D721Med (cell line): ENCODE measurements around the gene FANCC.
"Not testable (repeated sequence)": the region's sequence is repeated elsewhere in the genome, so short reads cannot be mapped to it uniquely, and the experiment has no call there.

Experiments used
- DNase-seq: peaks from one replicate; pipeline ENCODE4 v3.0.0; 2011; ENCODE audit warnings: low spot score; ENCODE audit not compliant: insufficient read length
- FAIRE-seq: peaks from 2 replicates; lab custom pipeline; 2011; peaks lifted over from hg19 to GRCh38; lab: Jason Lieb, UNC
- TF ChIP-seq, protein P1 (sequence below): IDR thresholded peaks from 2 replicates; pipeline ENCODE4 v1.5.1; 2012; ENCODE audit warnings: mild to moderate bottlenecking, control low read depth; ENCODE audit not compliant: insufficient read depth; ENCODE audit errors: missing control alignments

FANCC gene

DNA sequence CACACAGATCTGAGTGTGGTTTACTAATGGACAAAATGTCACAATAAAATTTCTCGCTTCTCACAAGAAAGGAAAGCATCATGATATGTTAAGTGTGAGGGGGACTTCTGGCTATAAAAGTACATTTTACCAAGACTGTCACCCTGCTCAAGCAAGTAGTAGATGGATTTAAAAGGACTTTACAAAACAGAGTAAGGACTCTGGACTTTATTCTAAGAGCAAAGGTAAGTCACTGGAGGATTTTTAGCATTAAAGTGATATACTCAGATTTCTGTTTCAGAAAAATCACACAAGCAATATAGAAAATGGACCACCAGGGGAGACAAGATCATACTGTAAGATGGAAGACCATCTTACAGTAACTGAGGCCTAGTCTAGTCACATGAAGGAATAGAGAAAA lies 19.7 kb downstream of the FANCC start:
- FAIRE-seq (no peak), DNase-seq (no peak)

DNA sequence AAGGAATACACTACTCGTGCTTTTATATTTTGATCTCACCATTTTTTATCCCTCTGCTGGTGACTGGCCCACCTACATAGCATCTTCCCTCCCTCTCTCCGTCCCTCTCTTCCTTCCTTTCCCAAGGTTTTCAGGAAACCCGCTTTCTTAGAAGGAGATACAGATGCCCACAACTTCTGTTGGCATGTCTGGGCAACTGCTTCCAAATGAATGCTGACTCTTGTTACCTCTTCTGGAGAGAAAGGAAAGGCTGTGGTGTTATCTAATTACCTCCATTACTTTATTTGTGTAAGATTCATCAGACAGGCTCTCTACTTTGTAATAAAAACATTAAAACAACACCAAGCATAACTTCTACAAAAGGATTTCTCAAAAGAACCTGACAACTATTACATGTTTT lies 20.2 kb downstream of the FANCC start:
- no peak for FAIRE-seq

More for the DNA sequence above, 19.7 kb downstream of the FANCC start:
- TF ChIP-seq, protein P1, sequence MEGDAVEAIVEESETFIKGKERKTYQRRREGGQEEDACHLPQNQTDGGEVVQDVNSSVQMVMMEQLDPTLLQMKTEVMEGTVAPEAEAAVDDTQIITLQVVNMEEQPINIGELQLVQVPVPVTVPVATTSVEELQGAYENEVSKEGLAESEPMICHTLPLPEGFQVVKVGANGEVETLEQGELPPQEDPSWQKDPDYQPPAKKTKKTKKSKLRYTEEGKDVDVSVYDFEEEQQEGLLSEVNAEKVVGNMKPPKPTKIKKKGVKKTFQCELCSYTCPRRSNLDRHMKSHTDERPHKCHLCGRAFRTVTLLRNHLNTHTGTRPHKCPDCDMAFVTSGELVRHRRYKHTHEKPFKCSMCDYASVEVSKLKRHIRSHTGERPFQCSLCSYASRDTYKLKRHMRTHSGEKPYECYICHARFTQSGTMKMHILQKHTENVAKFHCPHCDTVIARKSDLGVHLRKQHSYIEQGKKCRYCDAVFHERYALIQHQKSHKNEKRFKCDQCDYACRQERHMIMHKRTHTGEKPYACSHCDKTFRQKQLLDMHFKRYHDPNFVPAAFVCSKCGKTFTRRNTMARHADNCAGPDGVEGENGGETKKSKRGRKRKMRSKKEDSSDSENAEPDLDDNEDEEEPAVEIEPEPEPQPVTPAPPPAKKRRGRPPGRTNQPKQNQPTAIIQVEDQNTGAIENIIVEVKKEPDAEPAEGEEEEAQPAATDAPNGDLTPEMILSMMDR: no peak

DNA sequence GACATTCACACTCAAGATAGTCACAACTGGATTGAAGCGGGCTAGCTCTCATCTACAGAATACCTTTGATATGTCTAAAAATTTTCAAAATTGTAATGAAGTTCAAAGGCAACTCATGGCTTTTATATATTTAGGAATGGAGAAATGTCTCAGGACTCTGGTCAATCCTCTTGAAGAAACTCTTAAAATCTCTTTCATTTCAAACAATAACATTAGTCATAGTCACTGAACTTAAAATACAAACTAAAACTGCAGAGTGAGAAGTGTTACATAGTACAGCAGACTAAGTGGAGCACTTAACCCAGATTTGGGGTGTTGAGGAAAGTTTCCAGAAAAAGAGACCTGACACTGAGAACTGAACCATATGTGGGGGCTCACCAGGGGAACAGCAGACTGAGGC lies 20.7 kb downstream of the FANCC start:
- FAIRE-seq (no peak), DNase-seq (no peak)

More for the DNA sequence above, 20.2 kb downstream of the FANCC start:
- no peak for DNase-seq
- TF ChIP-seq, protein P1: no peak

DNA sequence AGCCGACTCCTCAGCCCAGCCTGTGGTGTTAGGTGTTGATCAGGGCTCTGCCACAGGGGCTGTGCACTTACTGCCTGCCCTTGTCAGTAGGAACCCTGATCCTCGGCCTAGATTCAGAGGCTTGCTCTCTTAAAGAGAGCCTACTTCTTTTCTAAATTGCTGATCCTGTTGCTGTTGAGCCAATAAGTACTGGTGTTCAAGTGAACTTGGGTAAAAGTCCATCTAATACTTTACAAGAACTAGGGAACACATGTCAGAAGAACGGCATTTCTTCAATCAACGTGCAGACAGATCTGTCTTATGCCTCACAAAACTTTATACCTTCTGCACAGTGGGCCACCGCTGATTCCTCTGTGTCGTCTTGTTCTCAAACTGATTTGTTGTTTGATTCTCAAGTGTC lies 24.2 kb downstream of the FANCC start:
- not testable (repeated sequence) for DNase-seq, FAIRE-seq

More for the DNA sequence above, 20.7 kb downstream of the FANCC start:
- TF ChIP-seq, protein P1: no peak

DNA sequence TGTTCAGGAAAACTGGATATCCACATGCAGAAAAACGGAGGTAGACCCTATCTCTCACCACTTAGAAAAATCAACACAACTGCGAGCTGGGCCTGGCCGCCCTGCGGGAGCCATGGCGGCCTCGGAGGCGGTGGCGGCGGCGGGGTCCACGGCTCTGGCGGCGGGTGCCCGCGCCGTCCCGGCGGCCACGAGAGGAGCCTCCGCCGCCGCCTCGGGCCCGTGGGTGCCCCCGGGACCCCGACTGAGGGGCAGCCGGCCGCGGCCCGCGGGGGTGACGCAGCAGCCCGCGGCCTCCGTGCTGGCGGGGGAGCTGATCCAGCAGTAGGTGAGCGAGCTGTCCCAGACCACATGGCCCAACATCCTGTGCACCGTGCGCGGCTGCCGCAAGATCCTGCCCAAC lies 25.3 kb downstream of the FANCC start:
- TF ChIP-seq, protein P1: no peak
- FAIRE-seq (no peak), DNase-seq (no peak)

DNA sequence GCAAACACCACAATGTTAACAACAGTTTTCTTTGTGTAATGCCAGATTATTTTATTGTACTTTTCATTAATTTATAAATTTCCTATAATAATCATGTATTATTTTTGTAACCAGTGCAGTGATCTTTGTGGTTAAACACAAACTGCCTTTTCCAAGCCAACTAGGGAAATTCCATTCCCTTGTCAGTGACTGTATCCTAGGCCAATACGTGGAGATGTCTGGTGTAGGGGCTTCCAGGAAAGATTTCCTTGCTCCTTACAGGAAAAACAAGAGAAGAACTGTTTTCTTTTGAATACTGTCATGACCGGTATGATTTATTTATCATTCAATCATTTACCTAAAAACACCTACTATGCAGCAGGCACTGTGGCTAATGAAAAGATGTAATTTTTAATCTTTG lies 31.4 kb downstream of the FANCC start:
- FAIRE-seq (no peak), DNase-seq (no peak)

DNA sequence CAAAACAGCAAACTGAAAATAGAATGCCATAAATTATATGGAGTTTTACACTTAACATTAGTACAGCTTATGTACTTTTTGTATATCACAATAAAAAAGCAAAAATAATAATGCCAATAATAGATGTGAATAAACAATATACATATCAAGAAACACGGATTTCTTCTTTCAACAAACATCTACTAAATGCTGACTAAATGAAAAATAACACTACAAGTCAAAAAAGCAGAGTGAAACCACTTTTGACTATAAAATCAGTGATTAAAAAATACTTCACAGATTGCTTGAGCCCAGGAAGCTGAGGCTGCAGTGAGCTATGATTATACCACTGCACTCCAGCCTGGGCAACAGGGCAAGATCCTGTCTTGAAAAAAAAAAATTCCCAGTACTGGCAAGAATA lies 32.2 kb downstream of the FANCC start:
- DNase-seq (no peak), FAIRE-seq (no peak)
- TF ChIP-seq, protein P1: no peak

More for the DNA sequence above, 31.4 kb downstream of the FANCC start:
- TF ChIP-seq, protein P1: no peak
